A673 (cell line): ENCODE data around the gene TMEM109.

Experiments
- EZH2 ChIP-seq: fragments of 200-600 bp; sonication (generic); IDR thresholded peaks from 2 replicates; pipeline ENCODE4 v1.6.1; 2017; ENCODE audit warnings: borderline replicate concordance, low read depth, mild to moderate bottlenecking, mixed read lengths, antibody characterized with exemption, low read length; ENCODE audit not compliant: poor library complexity, severe bottlenecking
- TF ChIP-seq, protein P1 (sequence below): fragments of 300-800, 200-600 bp; sonication (generic); conservative IDR thresholded peaks from 2 replicates; pipeline ENCODE4 v1.5.1; 2017; ENCODE audit warnings: low read depth, mild to moderate bottlenecking, antibody characterized with exemption, low read length, moderate library complexity, mixed read lengths

GRCh38 chr11:60929764-60930163 is 15.8 kb downstream of the TMEM109 start:
- TF ChIP-seq, protein P1, sequence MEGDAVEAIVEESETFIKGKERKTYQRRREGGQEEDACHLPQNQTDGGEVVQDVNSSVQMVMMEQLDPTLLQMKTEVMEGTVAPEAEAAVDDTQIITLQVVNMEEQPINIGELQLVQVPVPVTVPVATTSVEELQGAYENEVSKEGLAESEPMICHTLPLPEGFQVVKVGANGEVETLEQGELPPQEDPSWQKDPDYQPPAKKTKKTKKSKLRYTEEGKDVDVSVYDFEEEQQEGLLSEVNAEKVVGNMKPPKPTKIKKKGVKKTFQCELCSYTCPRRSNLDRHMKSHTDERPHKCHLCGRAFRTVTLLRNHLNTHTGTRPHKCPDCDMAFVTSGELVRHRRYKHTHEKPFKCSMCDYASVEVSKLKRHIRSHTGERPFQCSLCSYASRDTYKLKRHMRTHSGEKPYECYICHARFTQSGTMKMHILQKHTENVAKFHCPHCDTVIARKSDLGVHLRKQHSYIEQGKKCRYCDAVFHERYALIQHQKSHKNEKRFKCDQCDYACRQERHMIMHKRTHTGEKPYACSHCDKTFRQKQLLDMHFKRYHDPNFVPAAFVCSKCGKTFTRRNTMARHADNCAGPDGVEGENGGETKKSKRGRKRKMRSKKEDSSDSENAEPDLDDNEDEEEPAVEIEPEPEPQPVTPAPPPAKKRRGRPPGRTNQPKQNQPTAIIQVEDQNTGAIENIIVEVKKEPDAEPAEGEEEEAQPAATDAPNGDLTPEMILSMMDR = no peak
- TF ChIP-seq EZH2 = no peak
